ENCODE data around the gene GAS2L2.
"Not testable (repeated sequence)": the region's sequence is repeated elsewhere in the genome, so short reads cannot be mapped to it uniquely, and the experiment has no call there.

GAS2L2 gene

GRCh38 chr17:35710950-35711349 is 42.1 kb downstream of the GAS2L2 start:
- Histone ChIP-seq H3K9me3 (no peaks in the 10 kb centered on the region), H3K36me3 (peaks cover 27 to 35% (median 32%) of the 10 kb centered on the region in 3 donors), H3K4me3 (no peak overlapping the region), H3K4me1 (peaks cover 0 to 41% (median 27%) of the 10 kb centered on the region in 4 donors), H3K27ac (no peak overlapping the region), H3K27me3 (no peaks in the 10 kb centered on the region)
- DNase-seq = no peak
- TF ChIP-seq CTCF (IDR thresholded peaks at IDR 0.05) = no peak
- intact Hi-C loops (cut with DNase I; ENCODE audit: low total_unique reads) = no loop called here

- Histone ChIP-seq H3K4me1 (peaks cover 0 to 30% (median 21%) of the 10 kb centered on the region in 4 donors), H3K9me3 (no peaks in the 10 kb centered on the region), H3K27me3 (no peaks in the 10 kb centered on the region), H3K36me3 (peaks cover 27 to 39% (median 32%) of the 10 kb centered on the region in 3 donors), H3K27ac (no peak overlapping the region), H3K4me3 (no peak overlapping the region)
- intact Hi-C loops (cut with DNase I; ENCODE audit: low total_unique reads) = no loop called here
- TF ChIP-seq CTCF (IDR thresholded peaks at IDR 0.05) = no peak
- no peak for DNase-seq
Measured at GRCh38 chr17:35709874-35710273, 43.2 kb downstream of the GAS2L2 start.

- no peak for DNase-seq
- Histone ChIP-seq H3K36me3 (peaks cover 27 to 39% (median 32%) of the 10 kb centered on the region in 3 donors), H3K27ac (no peak overlapping the region), H3K27me3 (no peaks in the 10 kb centered on the region), H3K4me1 (peaks cover 0 to 21% (median 15%) of the 10 kb centered on the region in 4 donors), H3K4me3 (no peak overlapping the region), H3K9me3 (no peaks in the 10 kb centered on the region)
- intact Hi-C loops (cut with DNase I; ENCODE audit: low total_unique reads) = no loop called here
- TF ChIP-seq CTCF (IDR thresholded peaks at IDR 0.05) = no peak
Measured at GRCh38 chr17:35708951-35709350, 44.1 kb downstream of the GAS2L2 start.

- Histone ChIP-seq H3K4me1 (peaks cover 0 to 13% (median 8%) of the 10 kb centered on the region in 4 donors), H3K4me3 (no peak overlapping the region), H3K27ac (no peak overlapping the region), H3K27me3 (no peaks in the 10 kb centered on the region), H3K36me3 (peaks cover 27 to 39% (median 32%) of the 10 kb centered on the region in 3 donors), H3K9me3 (no peaks in the 10 kb centered on the region)
- DNase-seq = no peak
- no peak for TF ChIP-seq CTCF (IDR thresholded peaks at IDR 0.05)
- intact Hi-C loops (cut with DNase I; ENCODE audit: low total_unique reads) = no loop called here
Measured at GRCh38 chr17:35708149-35708548, 44.9 kb downstream of the GAS2L2 start.

- Histone ChIP-seq H3K9me3 (no peaks in the 10 kb centered on the region), H3K4me1 (no peaks in the 10 kb centered on the region), H3K27ac (no peak overlapping the region), H3K36me3 (peaks cover 14 to 28% (median 19%) of the 10 kb centered on the region in 3 donors), H3K27me3 (no peaks in the 10 kb centered on the region), H3K4me3 (no peak overlapping the region)
- intact Hi-C loops (cut with DNase I; ENCODE audit: low total_unique reads) = no loop called here
- no peak for TF ChIP-seq CTCF (IDR thresholded peaks at IDR 0.05)
- DNase-seq = no peak
Measured at GRCh38 chr17:35705705-35706104, 47.3 kb downstream of the GAS2L2 start.

- Histone ChIP-seq H3K4me1 (peaks cover 0 to 2% (median 0%) of the 10 kb centered on the region in 4 donors), H3K27ac (no peak overlapping the region), H3K36me3 (peaks cover 9 to 23% (median 15%) of the 10 kb centered on the region in 3 donors), H3K27me3 (no peaks in the 10 kb centered on the region), H3K4me3 (no peak overlapping the region), H3K9me3 (no peaks in the 10 kb centered on the region)
- TF ChIP-seq CTCF (IDR thresholded peaks at IDR 0.05) = no peak
- no peak for DNase-seq
- intact Hi-C loops (cut with DNase I; ENCODE audit: low total_unique reads) = no loop called here
Measured at GRCh38 chr17:35705230-35705629, 47.8 kb downstream of the GAS2L2 start.

- H3K9me3 ChIP-seq; H3K36me3 ChIP-seq; H3K27me3 ChIP-seq; H3K4me3 ChIP-seq; H3K4me1 ChIP-seq; intact Hi-C loops (cut with DNase I; ENCODE audit: low total_unique reads); H3K27ac ChIP-seq; DNase-seq: not testable (repeated sequence)
Measured at GRCh38 chr17:35703308-35703707, 49.7 kb downstream of the GAS2L2 start.
